HepG2 (cell line): ENCODE data around the gene FOXR1.

Source experiments
- CBX5 ChIP-seq: sonication (generic); formaldehyde crosslinking; IDR thresholded peaks from 2 replicates; pipeline ENCODE4 v1.4.0; 2020; ENCODE audit warnings: missing genetic modification reagents, borderline replicate concordance
- CEBPB ChIP-seq: IDR thresholded peaks from 2 replicates; pipeline ENCODE4 v1.6.1; 2011; ENCODE audit warnings: low read depth, low read length, improper control_type of control experiment, borderline replicate concordance
- FOXK2 ChIP-seq: fragments of 450-650 bp; IDR thresholded peaks from 2 replicates; pipeline ENCODE4 v1.6.1; 2016
- KDM3A ChIP-seq: IDR thresholded peaks from 2 replicates; pipeline ENCODE4 v1.6.1; 2018; ENCODE audit warnings: low read depth, missing compliant biosample characterization
- MLLT10 ChIP-seq: sonication (generic); formaldehyde crosslinking; IDR thresholded peaks from 2 replicates; pipeline ENCODE4 v1.4.0; 2020; ENCODE audit warnings: missing genetic modification reagents
- MTF1 ChIP-seq: sonication (generic); formaldehyde crosslinking; IDR thresholded peaks from 2 replicates; pipeline ENCODE4 v1.5.0; 2020; ENCODE audit warnings: missing genetic modification reagents
- TBL1XR1 ChIP-seq: fragments of 150-350 bp; IDR thresholded peaks from 2 replicates; pipeline ENCODE4 v1.6.1; 2014; ENCODE audit warnings: borderline replicate concordance, low read length; ENCODE audit not compliant: partially characterized antibody
- YY1 ChIP-seq: IDR thresholded peaks from 2 replicates; pipeline ENCODE4 v1.6.1; 2011; ENCODE audit warnings: low read length, low read depth, moderate library complexity, mild to moderate bottlenecking; ENCODE audit not compliant: insufficient read depth, insufficient replicate concordance
- TF ChIP-seq, protein P1 (sequence below): sonication (generic); formaldehyde crosslinking; IDR thresholded peaks from 2 replicates; pipeline ENCODE4 v1.4.0; 2020; ENCODE audit warnings: missing genetic modification reagents, low read depth, mild to moderate bottlenecking, borderline replicate concordance
- TF ChIP-seq, protein P2 (sequence below): sonication (generic); formaldehyde crosslinking; IDR thresholded peaks from 2 replicates; pipeline ENCODE4 v1.8.1; 2022; ENCODE audit warnings: low read depth, mild to moderate bottlenecking, missing genetic modification reagents
- TF ChIP-seq, protein P3 (sequence below): sonication (generic); formaldehyde crosslinking; IDR thresholded peaks from 2 replicates; pipeline ENCODE4 v1.4.0; 2020; ENCODE audit warnings: missing genetic modification reagents
- TF ChIP-seq, protein P4 (sequence below): sonication (generic); formaldehyde crosslinking; IDR thresholded peaks from 2 replicates; pipeline ENCODE4 v1.8.1; 2023; ENCODE audit warnings: missing genetic modification reagents, inconsistent platforms, borderline replicate concordance

DNA sequence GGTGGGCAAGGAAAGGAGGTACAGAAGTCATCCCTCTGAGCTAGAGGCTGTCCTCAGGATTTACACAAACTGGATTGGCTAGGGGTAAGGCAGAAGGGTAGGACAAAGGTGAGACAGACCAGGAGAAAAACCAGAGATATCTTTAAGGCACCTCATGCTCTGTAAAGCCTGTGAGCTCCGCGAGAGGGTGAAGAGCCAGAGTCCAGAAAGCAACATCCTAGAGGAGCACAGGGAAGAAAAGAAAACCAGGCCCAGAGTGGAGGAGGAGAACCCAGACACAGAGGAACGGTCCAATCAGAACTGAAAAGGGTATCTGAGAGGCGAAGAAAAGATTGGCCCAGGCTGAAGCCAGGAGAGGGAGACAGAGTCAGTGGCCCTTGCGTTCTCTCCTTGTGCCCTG, 54.0 kb downstream of the FOXR1 start:
- TF ChIP-seq MTF1 (no peak), FOXK2 (no peak), TBL1XR1 (no peak), CBX5 (no peak), YY1 (no peak), CEBPB (no peak), MLLT10 (CRISPR knock-in tag) (no peak), KDM3A (CRISPR knock-in tag) (no peak)
- TF ChIP-seq, protein P1, sequence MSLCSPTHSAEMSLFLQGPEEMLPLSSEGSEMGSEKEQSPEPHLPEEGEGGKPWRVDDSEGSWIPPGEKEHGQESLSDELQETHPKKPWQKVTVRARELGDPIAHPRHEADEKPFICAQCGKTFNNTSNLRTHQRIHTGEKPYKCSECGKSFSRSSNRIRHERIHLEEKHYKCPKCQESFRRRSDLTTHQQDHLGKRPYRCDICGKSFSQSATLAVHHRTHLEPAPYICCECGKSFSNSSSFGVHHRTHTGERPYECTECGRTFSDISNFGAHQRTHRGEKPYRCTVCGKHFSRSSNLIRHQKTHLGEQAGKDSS (CRISPR knock-in tag) = no peak
- TF ChIP-seq, protein P2, sequence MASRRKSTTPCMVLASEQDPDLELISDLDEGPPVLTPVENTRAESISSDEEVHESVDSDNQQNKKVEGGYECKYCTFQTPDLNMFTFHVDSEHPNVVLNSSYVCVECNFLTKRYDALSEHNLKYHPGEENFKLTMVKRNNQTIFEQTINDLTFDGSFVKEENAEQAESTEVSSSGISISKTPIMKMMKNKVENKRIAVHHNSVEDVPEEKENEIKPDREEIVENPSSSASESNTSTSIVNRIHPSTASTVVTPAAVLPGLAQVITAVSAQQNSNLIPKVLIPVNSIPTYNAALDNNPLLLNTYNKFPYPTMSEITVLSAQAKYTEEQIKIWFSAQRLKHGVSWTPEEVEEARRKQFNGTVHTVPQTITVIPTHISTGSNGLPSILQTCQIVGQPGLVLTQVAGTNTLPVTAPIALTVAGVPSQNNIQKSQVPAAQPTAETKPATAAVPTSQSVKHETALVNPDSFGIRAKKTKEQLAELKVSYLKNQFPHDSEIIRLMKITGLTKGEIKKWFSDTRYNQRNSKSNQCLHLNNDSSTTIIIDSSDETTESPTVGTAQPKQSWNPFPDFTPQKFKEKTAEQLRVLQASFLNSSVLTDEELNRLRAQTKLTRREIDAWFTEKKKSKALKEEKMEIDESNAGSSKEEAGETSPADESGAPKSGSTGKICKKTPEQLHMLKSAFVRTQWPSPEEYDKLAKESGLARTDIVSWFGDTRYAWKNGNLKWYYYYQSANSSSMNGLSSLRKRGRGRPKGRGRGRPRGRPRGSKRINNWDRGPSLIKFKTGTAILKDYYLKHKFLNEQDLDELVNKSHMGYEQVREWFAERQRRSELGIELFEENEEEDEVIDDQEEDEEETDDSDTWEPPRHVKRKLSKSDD (CRISPR knock-in tag) = no peak
- TF ChIP-seq, protein P3, sequence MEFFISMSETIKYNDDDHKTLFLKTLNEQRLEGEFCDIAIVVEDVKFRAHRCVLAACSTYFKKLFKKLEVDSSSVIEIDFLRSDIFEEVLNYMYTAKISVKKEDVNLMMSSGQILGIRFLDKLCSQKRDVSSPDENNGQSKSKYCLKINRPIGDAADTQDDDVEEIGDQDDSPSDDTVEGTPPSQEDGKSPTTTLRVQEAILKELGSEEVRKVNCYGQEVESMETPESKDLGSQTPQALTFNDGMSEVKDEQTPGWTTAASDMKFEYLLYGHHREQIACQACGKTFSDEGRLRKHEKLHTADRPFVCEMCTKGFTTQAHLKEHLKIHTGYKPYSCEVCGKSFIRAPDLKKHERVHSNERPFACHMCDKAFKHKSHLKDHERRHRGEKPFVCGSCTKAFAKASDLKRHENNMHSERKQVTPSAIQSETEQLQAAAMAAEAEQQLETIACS (CRISPR knock-in tag) = no peak
- TF ChIP-seq, protein P4, sequence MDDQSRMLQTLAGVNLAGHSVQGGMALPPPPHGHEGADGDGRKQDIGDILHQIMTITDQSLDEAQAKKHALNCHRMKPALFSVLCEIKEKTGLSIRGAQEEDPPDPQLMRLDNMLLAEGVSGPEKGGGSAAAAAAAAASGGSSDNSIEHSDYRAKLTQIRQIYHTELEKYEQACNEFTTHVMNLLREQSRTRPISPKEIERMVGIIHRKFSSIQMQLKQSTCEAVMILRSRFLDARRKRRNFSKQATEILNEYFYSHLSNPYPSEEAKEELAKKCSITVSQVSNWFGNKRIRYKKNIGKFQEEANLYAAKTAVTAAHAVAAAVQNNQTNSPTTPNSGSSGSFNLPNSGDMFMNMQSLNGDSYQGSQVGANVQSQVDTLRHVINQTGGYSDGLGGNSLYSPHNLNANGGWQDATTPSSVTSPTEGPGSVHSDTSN (CRISPR knock-in tag) = no peak
